GM21423 (cell line): ENCODE data around the gene IZUMO2.
"Not testable (repeated sequence)": the region's sequence is repeated elsewhere in the genome, so short reads cannot be mapped to it uniquely, and the experiment has no call there.

Experiments
- ATAC-seq: cut with Tn5 transposase; IDR thresholded peaks from one replicate; pipeline ENCODE4 v1.9.1; 2021; ENCODE audit warnings: mild to moderate bottlenecking, moderate library complexity; ENCODE audit not compliant: unreplicated experiment

Gene IZUMO2

GRCh38 chr19:50187937-50188336, 24.9 kb upstream of the IZUMO2 start:
- ATAC-seq: no peak

- no peak for ATAC-seq
These were observed 21.1 kb upstream of the IZUMO2 start for GRCh38 chr19:50184196-50184595.

- ATAC-seq: no peak
These were observed 18.0 kb upstream of the IZUMO2 start for GRCh38 chr19:50181121-50181520.

GRCh38 chr19:50178859-50179537, 15.9 kb upstream of the IZUMO2 start:
- ATAC-seq: no peak

- ATAC-seq: no peak
These were observed 15.2 kb upstream of the IZUMO2 start for GRCh38 chr19:50178320-50178719.

- ATAC-seq: no peak
These were observed 13.7 kb upstream of the IZUMO2 start for GRCh38 chr19:50176775-50177174.

GRCh38 chr19:50175924-50176323, 12.8 kb upstream of the IZUMO2 start:
- no peak for ATAC-seq

GRCh38 chr19:50174100-50174793, 11.2 kb upstream of the IZUMO2 start:
- no peak for ATAC-seq

GRCh38 chr19:50173127-50173526, 10.0 kb upstream of the IZUMO2 start:
- ATAC-seq: no peak

GRCh38 chr19:50172726-50173125, 9.6 kb upstream of the IZUMO2 start:
- no peak for ATAC-seq

- no peak for ATAC-seq
These were observed 8.7 kb upstream of the IZUMO2 start for GRCh38 chr19:50171752-50172151.

GRCh38 chr19:50167314-50167721, 4.2 kb upstream of the IZUMO2 start:
- no peak for ATAC-seq

- ATAC-seq: no peak
These were observed 4.0 kb downstream of the IZUMO2 start for GRCh38 chr19:50159078-50159477.

GRCh38 chr19:50158577-50158976, 4.5 kb downstream of the IZUMO2 start:
- no peak for ATAC-seq

- no peak for ATAC-seq
These were observed 7.5 kb downstream of the IZUMO2 start for GRCh38 chr19:50155520-50156109.

GRCh38 chr19:50154529-50154928, 8.6 kb downstream of the IZUMO2 start:
- ATAC-seq: no peak

- ATAC-seq: no peak
These were observed 10.5 kb downstream of the IZUMO2 start for GRCh38 chr19:50152578-50152977.

GRCh38 chr19:50148528-50148927, 14.6 kb downstream of the IZUMO2 start:
- ATAC-seq: no peak

GRCh38 chr19:50147462-50148423, 15.3 kb downstream of the IZUMO2 start:
- no peak for ATAC-seq

- not testable (repeated sequence) for ATAC-seq
These were observed 21.2 kb downstream of the IZUMO2 start for GRCh38 chr19:50141921-50142320.
